Transverse colon (tissue), 4 donors: Measurements from ENCODE around the gene MORC3. TPM values are rescaled to one million over a fixed set of nuclear protein-coding genes. Genes with fewer than 3 reads are reported as not detected.
"Not testable (repeated sequence)": the region's sequence is repeated elsewhere in the genome, so short reads cannot be mapped to it uniquely, and the experiment has no call there.

Experiments used
- DNase-seq: peaks from one replicate; pipeline ENCODE4 v3.0.0-alpha.2; 2019
- H3K27ac ChIP-seq, 4 donors: fragments of 200-600 bp; sonication (generic); 2 replicates each; pipeline ENCODE4 v1.5.1; 2016 to 2018; ENCODE audit warnings: inconsistent platforms in 4 of 4
- H3K27me3 ChIP-seq: fragments of 200-600 bp; sonication (generic); 2 replicates; pipeline ENCODE4 v1.5.1; 2017; ENCODE audit warnings: inconsistent platforms
- H3K36me3 ChIP-seq, 4 donors: fragments of 200-600 bp; sonication (generic); 2 replicates each; pipeline ENCODE4 v1.5.1; 2017 to 2019; ENCODE audit warnings: inconsistent platforms in 4 of 4
- H3K4me1 ChIP-seq, 4 donors: fragments of 200-600 bp; sonication (generic); 2 replicates each; pipeline ENCODE4 v1.5.1; 2017 to 2020; ENCODE audit warnings: inconsistent platforms in 4 of 4
- H3K4me3 ChIP-seq, 4 donors: fragments of 200-600 bp; sonication (generic); 1 replicate in 1 of 4; 2 replicates in 3 of 4; pipeline versions ENCODE4 v1.5.1 to v1.6.1; 2017 to 2019; ENCODE audit warnings: inconsistent platforms in 4 of 4
- H3K9me3 ChIP-seq, 2 donors: fragments of 200-600 bp; sonication (generic); 2 replicates each; pipeline ENCODE4 v1.5.1; 2017 to 2019; ENCODE audit warnings: inconsistent platforms in 2 of 2
- EP300 ChIP-seq: sonication (generic); formaldehyde crosslinking; IDR thresholded peaks from one replicate; pipeline ENCODE4 v1.6.1; 2017; ENCODE audit warnings: antibody characterized with exemption, low read depth
- POLR2A ChIP-seq: fragments of 450-650 bp; IDR thresholded peaks from one replicate; pipeline ENCODE4 v1.6.1; 2016; ENCODE audit warnings: antibody characterized with exemption, mild to moderate bottlenecking, moderate library complexity
- POLR2AphosphoS5 ChIP-seq, 3 donors: sonication (generic); formaldehyde crosslinking; IDR thresholded peaks; one replicate each; pipeline ENCODE4 v1.6.1; 2016; ENCODE audit warnings: antibody characterized with exemption in 3 of 3
- WGBS, 2 donors: methylation state at CpG; one replicate each; pipeline ENCODE4 v1.1.5; 2018; ENCODE audit warnings: low coverage in 1 of 2; 5-methylcytosine and 5-hydroxymethylcytosine counted together
- in situ Hi-C, 4 donors: fragments of 200-750 bp; cut with MboI; loops; one replicate each; pipeline versions ENCODE4 v1.15.0 to v1.15.1; 2017; ENCODE audit warnings: low sequenced_read_pairs in 3 of 4, low pct_ligation_motif_present in 1 of 4, low pct_unique_long_range_greater_than_20kb in 1 of 4
- intact Hi-C: fragments of 100-400 bp; cut with DNase I; formaldehyde crosslinking; loops from one replicate; pipeline ENCODE4 v1.15.1; 2023; ENCODE audit warnings: low total_unique reads
- total RNA-seq, 4 donors: library from RNA; depleted of rRNA; stranded (reverse); fragments of >200 nt; gene quantifications; one replicate each; pipeline ENCODE4 v1.1.0, GENCODE V29; 2016
- TF ChIP-seq, protein P1 (sequence below), 5 experiments: fragments of 200-600 bp in 3 of 5; fragments of 450-650 bp in 2 of 5; sonication (generic) in 3 of 5; IDR thresholded peaks; 1 replicate in 2 of 5; 2 replicates in 3 of 5; pipeline ENCODE4 v1.5.1; 2016 to 2017; ENCODE audit warnings: antibody characterized with exemption in 5 of 5, inconsistent platforms in 3 of 5, mild to moderate bottlenecking in 2 of 5, moderate library complexity in 1 of 5

The MORC3 gene
- total RNA-seq, 4 donors from 2014 or later = 33.7 to 127 (median 56.8) TPM

DNA sequence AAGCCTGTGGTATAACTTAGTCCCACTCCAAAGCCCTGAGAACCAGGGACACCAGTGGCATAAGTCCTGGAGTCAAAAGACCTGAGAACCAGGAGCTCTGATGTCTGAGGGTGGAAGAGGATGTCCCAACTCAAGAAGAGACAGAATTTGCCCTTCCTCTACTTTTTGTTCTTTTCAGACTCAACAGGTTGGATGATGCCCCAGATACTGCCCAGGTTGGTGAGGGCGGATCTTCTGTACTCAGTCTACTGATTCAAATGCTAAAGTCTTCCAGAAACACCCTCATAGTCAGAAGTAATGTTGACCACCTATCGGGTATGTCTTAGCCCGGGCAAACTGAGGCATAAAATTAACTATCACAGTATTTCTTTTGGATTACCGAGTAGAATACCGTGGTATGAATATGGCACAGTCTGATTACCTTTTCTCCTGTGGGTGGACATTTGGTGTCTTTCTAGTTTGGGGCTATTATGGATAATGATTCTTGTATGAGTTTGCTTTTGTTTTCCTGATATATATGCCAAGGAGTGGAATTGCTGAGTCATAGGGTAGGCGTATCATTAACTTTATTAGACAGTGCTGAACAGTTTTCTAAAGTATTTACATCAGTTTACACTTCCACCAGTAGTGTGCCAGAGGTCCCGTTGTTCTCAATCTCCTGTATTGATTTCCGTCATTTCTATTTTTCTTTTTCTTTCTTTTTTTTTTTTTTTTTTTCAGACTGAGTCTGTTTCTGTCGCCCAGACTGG, 62.0 kb downstream of the MORC3 start:
- WGBS, 2 donors = 72 to 84% methylated on average over 7 to 9 of the region's 9 CpGs
- H3K27me3 ChIP-seq = no peaks in the 10 kb centered on the region
- peaks cover 0 to 5% (median 0%) of the 10 kb centered on the region in 4 donors for H3K36me3 ChIP-seq
- no peak for DNase-seq
- no peaks in the 10 kb centered on the region for H3K9me3 ChIP-seq
- H3K4me3 ChIP-seq = no peak overlapping the region
- H3K27ac ChIP-seq = no peak overlapping the region
- in situ Hi-C loops = no loop called here
- intact Hi-C loops = no loop called here
- TF ChIP-seq POLR2AphosphoS5 (IDR thresholded peaks at IDR 0.05) (no peak), EP300 (no peak), POLR2A (no peak)
- TF ChIP-seq, protein P1, sequence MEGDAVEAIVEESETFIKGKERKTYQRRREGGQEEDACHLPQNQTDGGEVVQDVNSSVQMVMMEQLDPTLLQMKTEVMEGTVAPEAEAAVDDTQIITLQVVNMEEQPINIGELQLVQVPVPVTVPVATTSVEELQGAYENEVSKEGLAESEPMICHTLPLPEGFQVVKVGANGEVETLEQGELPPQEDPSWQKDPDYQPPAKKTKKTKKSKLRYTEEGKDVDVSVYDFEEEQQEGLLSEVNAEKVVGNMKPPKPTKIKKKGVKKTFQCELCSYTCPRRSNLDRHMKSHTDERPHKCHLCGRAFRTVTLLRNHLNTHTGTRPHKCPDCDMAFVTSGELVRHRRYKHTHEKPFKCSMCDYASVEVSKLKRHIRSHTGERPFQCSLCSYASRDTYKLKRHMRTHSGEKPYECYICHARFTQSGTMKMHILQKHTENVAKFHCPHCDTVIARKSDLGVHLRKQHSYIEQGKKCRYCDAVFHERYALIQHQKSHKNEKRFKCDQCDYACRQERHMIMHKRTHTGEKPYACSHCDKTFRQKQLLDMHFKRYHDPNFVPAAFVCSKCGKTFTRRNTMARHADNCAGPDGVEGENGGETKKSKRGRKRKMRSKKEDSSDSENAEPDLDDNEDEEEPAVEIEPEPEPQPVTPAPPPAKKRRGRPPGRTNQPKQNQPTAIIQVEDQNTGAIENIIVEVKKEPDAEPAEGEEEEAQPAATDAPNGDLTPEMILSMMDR (IDR thresholded peaks at IDR 0.05) = no peak
- H3K4me1 ChIP-seq = peaks cover 0 to 17% (median 13%) of the 10 kb centered on the region in 4 donors

DNA sequence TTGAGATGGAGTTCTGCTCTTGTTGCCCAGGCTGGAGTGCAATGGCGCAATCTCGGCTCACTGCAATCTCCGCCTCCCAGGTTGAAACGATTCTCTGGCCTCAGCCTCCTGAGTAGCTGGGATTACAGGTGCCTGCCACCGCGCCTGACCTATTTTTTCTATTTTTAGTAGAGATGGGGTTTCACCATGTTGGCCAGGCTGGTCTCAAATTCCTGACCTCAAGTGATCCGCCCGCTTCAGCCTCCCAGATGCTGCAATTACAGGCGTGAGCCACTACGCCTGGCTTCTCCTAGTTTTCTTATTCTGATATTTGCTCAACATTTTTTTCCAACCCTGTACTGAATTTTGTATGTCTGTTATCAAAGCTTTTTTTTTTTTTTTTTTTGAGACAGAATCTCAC, 62.7 kb downstream of the MORC3 start:
- 94% methylated on average over 6 to 10 of the region's 10 CpGs for WGBS, 2 donors
- H3K27ac ChIP-seq, H3K9me3 ChIP-seq, DNase-seq, in situ Hi-C loops, H3K27me3 ChIP-seq, H3K36me3 ChIP-seq, H3K4me3 ChIP-seq, intact Hi-C loops: not testable (repeated sequence)
- H3K4me1 ChIP-seq = peaks cover 0 to 11% (median 10%) of the 10 kb centered on the region in 4 donors

DNA sequence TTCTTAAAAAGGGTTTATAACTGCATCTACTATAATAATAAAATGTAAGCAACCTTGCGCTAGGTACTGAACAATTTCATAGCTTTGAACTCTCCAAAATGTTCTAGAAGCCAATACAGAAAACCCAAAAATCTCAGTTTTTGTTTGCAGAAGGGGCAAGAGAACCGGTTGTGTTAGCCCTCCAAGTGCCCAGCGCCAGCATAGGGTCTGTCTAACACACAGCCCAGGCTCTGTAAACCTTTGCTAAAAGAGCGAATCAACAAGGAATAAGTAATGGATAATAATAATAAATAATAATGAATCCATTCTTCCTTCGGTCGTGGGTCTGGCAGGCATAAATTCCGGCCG, 64.9 kb downstream of the MORC3 start:
- H3K27ac ChIP-seq = peak overlapping the region in 1 of 4 donors; percentile 70

DNA sequence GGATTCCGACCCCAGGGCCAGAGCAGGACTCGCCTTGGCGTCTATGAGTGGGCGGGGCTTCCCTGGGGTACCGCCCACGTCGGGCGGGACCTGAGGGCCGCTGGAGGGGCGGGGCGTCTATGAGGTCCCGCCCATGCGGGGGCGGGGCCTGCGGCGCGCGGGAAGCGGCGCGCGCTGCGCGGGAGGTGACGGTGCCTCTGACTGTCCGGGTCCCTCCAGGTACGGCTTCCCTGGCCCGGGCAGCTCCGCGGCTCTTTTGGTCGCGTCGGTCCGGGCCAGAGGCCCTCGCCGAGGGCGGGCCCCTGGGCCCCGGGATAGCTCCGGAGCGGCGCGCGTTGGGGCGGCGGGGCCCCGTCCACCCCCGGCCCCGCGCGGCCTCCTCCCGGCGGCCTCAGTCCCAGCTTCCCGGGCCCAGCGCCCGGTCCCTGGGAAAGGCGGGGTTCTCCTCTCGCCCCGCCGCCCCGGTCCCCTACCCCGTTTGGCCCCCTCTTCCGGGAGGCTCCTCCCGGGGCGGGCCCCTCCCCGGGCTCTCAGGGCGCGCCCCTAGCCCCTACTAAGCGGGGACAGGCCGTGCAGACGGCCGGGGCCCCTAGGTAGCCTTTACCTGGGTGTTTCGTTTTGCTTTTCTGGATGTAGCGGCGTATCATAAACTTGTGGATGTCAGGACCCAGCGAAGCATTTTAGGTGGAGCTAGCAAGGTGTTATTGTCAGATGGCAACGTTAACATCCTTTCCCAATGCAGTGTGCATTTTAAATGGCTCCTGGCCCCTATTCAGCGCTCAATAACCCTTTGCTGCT, 65.4 kb downstream of the MORC3 start, which contains the start of gene CHAF1B:
CHAF1B (plus strand) TSS at position 160 of the 798 bp plus-strand sequence. CDS start 745 bp downstream, outside the sequence.
- Histone ChIP-seq H3K27me3 (no peaks in the 10 kb centered on the region), H3K4me3 (peak within 1 kb of the TSS; percentile 57 to 76 (median 70)), H3K9me3 (no peaks in the 10 kb centered on the region), H3K4me1 (peaks cover 0 to 11% (median 9%) of the 10 kb centered on the region in 4 donors), H3K27ac (peak within 1 kb of the TSS; percentile 49 to 70 (median 57)), H3K36me3 (no peaks in the 10 kb centered on the region)
- in situ Hi-C loops = no loop called here
- WGBS, 2 donors = 1% methylated on average over 70 of the region's 77 CpGs; no CpG with 5 or more reads in 1 of the 2 donors
- peak in 1 of 3 donors; percentile 46 for TF ChIP-seq POLR2AphosphoS5 (IDR thresholded peaks at IDR 0.05)
- TF ChIP-seq POLR2A = peak; percentile 24
- no peak for TF ChIP-seq EP300
- DNase-seq = peak; percentile 81
- intact Hi-C loops = no loop called here

More for the DNA sequence above, 64.9 kb downstream of the MORC3 start:
- TF ChIP-seq POLR2A (no peak), POLR2AphosphoS5 (IDR thresholded peaks at IDR 0.05) (no peak), EP300 (no peak)
- TF ChIP-seq, protein P1 (IDR thresholded peaks at IDR 0.05) = no peak
- DNase-seq = no peak
- in situ Hi-C loops = no loop called here
- Histone ChIP-seq H3K9me3 (no peaks in the 10 kb centered on the region), H3K4me3 (peak overlapping the region in 3 of 4 donors; percentile 66 to 76 (median 75)), H3K4me1 (peaks cover 0 to 11% (median 9%) of the 10 kb centered on the region in 4 donors), H3K36me3 (no peaks in the 10 kb centered on the region), H3K27me3 (no peaks in the 10 kb centered on the region)
- intact Hi-C loops = no loop called here
- 36 to 49% methylated on average over 4 to 8 of the region's 8 CpGs for WGBS, 2 donors
